Left cardiac atrium (tissue), 4 donors: Measurements from ENCODE around the gene BOLL. TPM values are rescaled to one million over a fixed set of nuclear protein-coding genes. Genes with fewer than 3 reads are reported as not detected.
A peak's percentile ranks its signal among the peaks of the same experiment; 100 is the strongest.
"Not testable (repeated sequence)": the region's sequence is repeated elsewhere in the genome, so short reads cannot be mapped to it uniquely, and the experiment has no call there.

Source experiments
- ATAC-seq, 2 donors: fragments of 200-7000 bp; cut with Tn5 transposase; one replicate each; pipeline ENCODE4 v1.9.1; 2020; ENCODE audit warnings: mild to moderate bottlenecking in 2 of 2, moderate library complexity in 2 of 2
- DNase-seq: peaks from one replicate; pipeline ENCODE4 v3.0.0-alpha.2; 2020
- intact Hi-C, 2 donors: fragments of 100-400 bp; cut with DNase I; formaldehyde crosslinking; loops; one replicate each; pipeline versions ENCODE4 v1.14.1 to v1.15.1; 2022 to 2023
- total RNA-seq, 2 donors: library from RNA; stranded (reverse); fragmentation: NEBNext Ultra II Directional; extraction: Animal tissue kit (Norgen Biotek cat#: 25700); gene quantifications; one replicate each; pipeline ENCODE4 v1.2.1, GENCODE V29; 2021
- donor health status: DM: no; HTN: yes; CAD: no.
- donor health status: DM: no; HTN: yes; CAD: no; lungs with severe emphysema.
- donor health status: DM: yes; HTN: yes; CAD: no.
- donor health status: Dilated cardiomyopathy.

BOLL gene
- total RNA-seq, 2 donors from 2014 or later: not detected

DNA sequence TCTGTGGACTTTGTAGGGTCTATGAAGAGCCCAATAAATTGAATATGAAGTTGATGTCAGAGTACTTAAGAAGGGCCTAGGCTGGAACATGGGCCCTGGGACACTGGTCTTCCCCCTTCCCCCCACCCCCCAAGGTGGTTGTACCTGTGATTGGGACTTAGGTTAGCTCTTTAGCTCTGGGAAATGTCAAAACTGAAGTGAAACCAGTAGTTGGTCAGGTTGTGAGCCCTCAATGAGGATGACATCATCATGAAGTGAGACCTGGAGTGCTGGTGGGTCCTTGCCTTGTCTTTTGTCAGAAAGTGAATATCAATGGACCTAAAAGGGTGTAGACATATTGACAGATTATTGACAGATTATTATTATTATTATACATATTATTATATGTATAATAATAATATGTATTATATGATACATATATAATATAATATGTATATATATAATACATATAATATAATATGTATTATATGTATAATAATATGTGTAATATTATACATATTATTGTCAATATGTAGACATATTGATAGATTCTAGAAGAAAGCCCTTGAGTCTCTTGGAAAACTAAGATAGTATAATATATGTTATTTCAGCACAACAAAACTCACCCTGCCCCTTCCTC lies 74.6 kb downstream of the BOLL start:
- ATAC-seq (no peak), DNase-seq (no peak)
- intact Hi-C loops: no loop called here

DNA sequence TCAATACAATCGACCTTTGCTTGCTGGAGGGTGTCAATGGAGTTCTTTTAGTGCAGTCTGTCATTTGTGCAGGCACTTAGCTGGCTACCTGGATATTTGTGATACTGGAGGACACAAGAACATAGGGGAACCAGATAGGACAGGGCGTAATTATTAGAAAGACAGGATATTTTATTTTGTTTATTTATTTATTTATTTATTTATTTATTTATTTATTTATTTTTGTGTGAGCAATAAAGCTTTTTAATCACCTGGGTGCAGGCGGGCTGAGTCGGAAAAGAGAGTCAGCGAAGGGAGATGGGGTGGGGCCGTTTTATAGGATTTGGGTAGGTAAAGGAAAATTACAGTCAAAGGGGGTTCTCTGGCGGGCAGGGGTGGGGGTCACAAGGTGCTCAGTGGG lies 76.0 kb downstream of the BOLL start:
- DNase-seq: not testable (repeated sequence)
- intact Hi-C loops: loop anchor here in 1 of 2 donors (10.0 kb wide), 1 partner anchor 66 kb away; no protein-coding TSS in a partner anchor

DNA sequence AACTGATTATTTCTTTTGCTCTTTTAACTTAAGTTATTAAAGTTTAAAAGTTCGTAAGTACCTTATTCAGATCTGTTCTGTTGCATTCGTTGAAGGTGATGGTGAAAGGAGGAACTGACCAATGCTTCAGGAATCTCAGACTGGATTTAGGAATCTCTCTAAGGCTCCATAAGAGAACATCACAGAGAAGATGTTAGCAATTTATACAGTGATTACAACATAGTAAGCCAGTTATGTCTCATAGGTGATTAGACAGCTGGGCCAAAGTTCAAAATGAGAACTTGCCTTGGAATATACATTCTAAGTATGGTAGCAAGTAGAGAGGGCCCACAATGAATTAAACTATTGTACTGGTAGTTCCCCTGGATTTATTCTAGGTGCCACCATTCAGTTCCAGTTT lies 76.8 kb downstream of the BOLL start:
- intact Hi-C loops: loop anchor here in 1 of 2 donors (10.0 kb wide), 1 partner anchor 66 kb away; no protein-coding TSS in a partner anchor
- ATAC-seq (no peak), DNase-seq (no peak)

More for the DNA sequence above, 76.0 kb downstream of the BOLL start:
- ATAC-seq: not testable (repeated sequence)

DNA sequence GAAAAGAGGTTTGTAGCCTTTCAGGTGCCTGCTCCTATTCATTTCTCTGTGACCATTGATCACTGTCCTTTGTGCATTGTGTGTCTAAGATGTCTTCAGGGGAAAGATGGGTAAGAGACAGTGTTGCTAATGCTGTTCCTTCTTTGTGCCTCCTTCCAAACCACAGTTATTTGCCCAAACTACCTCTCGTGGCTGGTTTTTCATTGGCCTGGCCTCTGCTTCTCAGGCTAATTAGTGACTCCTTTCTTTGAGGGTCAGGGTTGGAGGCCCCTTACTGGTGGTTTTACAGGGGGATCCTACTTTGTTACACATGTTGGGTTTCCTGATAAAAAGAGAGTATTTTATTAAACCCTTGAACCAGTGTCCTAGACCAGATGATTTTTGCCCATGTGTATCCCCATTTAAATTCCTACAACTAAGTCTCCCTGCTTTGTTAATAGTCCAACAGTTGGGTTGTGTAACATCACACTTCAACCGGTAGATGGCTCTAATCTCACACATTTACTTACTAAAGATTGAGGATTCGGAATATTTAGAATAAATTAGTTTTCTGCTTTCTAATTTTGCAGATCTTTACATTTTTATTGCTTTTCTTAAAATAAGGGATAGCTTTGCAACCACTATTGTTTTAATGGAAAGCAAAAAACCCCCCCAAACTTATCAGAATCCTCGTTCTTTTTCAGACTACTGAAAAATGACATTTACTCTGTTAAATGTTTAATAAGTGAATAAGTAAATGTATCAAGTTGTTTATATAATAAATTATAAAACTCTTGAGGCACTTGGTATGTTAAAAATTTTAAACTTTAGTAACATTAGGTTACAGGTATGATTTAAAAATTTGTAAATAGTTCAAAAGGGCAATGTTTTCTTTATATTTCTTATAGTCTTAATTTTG lies 77.6 kb downstream of the BOLL start:
- ATAC-seq: no peak
- intact Hi-C loops: loop anchor here in 1 of 2 donors (10.0 kb wide), 1 partner anchor 67 kb away; no protein-coding TSS in a partner anchor
- DNase-seq: no peak

DNA sequence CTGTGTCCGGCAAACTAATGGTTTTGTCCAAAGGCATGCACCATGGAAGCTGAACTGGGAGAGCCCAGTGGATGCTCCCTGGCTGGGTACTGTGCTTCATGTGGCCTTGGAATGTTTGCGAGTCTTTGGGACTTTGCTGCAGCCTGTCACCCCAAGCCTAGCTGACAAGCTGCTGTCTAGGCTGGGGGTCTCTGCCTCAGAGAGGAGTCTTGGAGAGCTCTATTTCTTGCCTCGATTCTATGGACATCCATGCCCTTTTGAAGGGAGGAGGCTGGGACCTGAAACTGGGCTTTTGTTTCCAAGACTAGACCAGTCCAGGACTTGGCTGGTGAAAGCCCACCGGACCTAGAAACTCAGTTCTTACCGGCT lies 78.3 kb downstream of the BOLL start:
- ATAC-seq: no peak
- DNase-seq: no peak
- intact Hi-C loops: loop anchor here in 1 of 2 donors (10.0 kb wide), 1 partner anchor 68 kb away; no protein-coding TSS in a partner anchor

DNA sequence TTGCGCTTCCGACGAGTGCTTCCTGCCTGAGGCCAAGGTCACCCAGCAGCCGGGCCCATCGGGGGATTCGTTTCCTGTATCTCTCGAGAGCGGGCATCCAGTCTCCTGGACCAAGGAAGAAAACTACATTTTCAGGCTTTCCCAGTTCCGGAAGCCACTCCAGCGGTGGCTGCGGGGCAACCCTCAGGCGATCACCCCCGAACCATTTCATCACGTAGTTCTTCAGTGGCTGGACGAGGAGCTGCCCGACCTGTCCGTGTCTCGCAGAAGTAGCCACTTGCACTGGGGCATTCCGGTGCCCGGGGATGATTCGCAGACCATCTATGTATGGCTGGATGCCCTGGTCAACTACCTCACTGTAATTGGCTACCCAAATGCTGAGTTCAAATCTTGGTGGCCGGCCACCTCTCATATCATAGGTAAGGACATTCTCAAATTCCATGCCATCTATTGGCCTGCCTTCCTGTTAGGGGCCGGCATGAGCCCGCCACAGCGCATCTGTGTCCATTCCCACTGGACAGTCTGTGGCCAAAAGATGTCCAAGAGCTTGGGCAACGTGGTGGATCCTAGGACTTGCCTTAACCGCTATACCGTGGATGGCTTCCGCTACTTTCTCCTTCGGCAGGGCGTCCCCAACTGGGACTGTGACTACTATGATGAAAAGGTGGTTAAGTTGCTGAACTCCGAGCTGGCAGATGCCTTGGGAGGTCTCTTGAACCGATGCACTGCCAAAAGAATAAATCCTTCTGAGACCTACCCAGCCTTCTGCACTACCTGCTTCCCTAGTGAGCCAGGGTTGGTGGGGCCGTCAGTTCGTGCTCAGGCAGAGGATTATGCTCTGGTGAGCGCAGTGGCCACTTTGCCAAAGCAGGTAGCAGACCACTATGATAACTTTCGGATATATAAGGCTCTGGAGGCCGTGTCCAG lies 78.9 kb downstream of the BOLL start:
- DNase-seq (peak; percentile 32), ATAC-seq (peak; percentile 2 to 8)
- intact Hi-C loops: loop anchor here in 1 of 2 donors (10.0 kb wide), 1 partner anchor 69 kb away; no protein-coding TSS in a partner anchor

DNA sequence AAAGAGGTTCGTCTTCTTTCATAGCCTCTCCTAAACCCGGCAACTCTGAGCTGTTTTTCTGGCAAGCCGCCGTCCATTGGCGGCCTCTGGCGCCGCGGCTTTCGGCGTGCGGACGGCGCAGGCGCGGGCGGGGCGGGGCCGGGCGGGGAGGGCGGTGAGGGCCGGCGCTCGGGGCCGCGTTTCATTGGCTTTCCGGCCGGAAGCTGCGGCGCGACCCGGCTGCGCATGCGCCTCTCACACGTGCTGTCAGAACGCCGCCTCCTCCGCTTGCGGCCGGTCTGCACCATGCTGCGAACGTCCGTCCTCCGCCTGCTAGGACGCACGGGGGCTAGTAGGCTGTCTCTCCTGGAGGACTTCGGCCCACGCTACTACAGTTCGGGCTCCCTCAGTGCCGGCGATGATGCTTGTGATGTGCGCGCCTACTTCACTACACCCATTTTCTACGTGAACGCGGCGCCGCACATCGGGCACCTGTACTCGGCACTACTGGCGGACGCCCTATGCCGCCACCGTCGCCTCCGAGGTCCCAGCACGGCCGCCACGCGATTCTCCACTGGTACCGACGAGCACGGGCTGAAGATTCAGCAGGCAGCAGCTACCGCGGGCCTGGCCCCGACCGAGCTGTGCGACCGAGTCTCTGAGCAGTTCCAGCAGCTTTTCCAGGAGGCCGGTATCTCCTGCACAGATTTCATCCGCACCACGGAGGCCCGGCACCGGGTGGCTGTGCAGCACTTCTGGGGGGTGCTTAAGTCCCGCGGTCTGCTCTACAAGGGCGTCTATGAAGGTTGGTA lies 79.8 kb downstream of the BOLL start, which contains the start of gene MARS2:
TSS of gene MARS2 (plus strand) at position 249 of the 791 bp plus-strand sequence. CDS start at position 286, 37 bp downstream.
- DNase-seq: peak; percentile 96
- peak; percentile 97 for ATAC-seq
- intact Hi-C loops: loop anchor here in 1 of 2 donors (10.0 kb wide), 1 partner anchor 69 kb away; no protein-coding TSS in a partner anchor

DNA sequence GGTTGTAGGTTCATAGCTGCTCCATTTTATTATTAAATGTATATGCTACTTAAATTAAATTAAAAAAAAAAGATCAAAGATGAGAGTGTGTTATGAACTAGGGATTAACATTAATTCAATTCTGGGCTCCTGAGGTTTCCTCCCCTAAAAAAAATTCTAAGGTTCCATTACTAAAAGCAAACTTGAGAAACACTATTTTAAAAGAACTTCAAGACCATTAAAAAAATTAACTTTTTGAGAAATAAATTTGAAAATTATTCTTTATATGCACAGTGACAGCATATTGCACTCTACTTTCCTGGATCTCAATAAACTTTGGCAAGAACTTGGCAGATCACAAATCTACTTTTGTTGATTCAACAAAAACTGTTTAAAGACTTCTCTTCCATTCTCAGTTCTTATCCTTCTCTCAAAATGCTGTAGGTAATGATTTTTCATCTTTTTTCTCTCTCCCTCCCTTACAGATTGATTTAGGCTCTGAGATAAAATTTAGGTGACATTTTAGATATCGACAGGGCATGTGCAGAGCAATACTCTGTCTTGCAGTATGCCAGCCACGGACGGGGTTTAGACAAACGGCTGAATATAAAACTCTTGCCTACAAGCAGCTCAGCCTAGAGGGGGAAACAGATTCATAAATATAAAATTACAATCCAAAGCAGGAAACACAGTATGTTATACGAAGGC lies 80.5 kb downstream of the BOLL start:
- DNase-seq (no peak), ATAC-seq (peak; percentile 35 to 38)
- intact Hi-C loops: loop anchor here in 1 of 2 donors (10.0 kb wide), 1 partner anchor 70 kb away; no protein-coding TSS in a partner anchor

DNA sequence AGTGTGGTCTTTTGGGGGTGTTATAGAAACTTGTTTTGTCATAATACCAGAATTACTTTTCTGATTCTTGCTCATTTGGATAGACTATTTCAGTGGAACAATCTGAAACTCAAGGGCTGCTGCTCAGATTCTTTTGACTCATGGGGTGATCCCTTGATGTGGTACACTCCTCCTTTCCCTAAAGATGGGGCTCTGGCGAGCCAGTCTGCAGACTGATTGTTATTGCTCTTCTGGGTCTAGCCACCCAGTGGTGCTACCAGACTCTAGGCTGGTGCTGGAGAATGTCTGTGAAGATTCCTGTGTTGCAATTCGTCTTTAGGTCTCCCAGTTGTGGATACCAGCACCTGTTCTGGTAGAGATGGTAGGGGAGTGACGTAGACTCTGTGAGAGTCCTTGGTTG lies 84.2 kb downstream of the BOLL start:
- no peak for ATAC-seq
- intact Hi-C loops: loop anchor here in 1 of 2 donors (10.0 kb wide), 1 partner anchor 74 kb away; no protein-coding TSS in a partner anchor
- no peak for DNase-seq

DNA sequence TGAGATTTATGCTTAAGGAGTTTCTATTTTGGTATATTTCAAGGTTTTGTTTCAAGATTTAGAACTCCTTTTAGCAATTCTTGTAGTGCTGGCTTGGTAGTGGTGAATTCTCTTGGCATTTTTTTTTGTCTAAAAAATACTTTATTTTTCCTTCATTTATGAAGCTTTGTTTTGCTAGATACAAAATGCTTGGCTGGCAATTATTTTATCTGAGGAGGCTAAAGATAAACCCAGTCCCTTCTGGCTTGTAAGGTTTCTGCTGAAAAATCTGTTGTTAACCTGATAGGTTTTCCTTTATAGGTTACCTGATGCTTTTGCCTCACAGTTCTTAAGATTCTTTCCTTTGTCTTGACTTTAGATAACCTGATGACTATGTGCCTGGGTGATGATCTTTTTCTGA lies 85.4 kb downstream of the BOLL start:
- intact Hi-C loops: loop anchor here in 1 of 2 donors (10.0 kb wide), 1 partner anchor 75 kb away; no protein-coding TSS in a partner anchor
- ATAC-seq: not testable (repeated sequence)

DNA sequence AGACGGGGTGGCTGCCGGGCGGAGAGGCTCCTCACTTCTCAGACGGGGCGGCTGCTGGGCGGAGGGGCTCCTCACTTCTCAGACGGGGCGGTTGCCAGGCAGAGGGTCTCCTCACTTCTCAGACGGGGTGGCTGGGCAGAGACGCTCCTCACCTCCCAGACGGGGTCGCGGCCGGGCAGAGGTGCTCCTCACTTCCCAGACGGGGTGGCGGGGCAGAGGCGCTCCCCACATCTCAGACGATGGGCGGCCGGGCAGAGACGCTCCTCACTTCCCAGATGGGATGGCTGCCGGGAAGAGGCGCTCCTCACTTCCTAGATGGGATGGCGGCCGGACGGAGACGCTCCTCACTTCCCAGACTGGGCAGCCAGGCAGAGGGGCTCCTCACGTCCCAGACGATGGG lies 88.5 kb downstream of the BOLL start:
- intact Hi-C loops, ATAC-seq: not testable (repeated sequence)

More for the DNA sequence above, 85.4 kb downstream of the BOLL start:
- not testable (repeated sequence) for DNase-seq

DNA sequence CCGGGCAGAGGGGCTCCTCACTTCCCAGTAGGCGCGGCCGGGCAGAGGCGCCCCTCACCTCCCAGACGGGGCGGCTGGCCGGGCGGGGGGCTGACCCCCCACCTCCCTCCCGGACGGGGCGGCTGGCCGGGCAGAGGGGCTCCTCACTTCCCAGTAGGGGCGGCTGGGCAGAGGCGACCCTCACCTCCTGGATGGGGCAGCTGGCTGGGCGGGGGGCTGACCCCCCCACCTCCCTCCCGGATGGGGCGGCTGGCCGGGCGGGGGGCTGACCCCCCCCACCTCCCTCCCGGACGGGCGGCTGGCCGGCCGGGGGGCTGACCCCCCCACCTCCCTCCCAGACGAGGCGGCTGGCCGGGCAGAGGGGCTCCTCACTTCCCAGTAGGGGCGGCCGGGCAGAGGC lies 89.1 kb downstream of the BOLL start:
- DNase-seq, ATAC-seq, intact Hi-C loops: not testable (repeated sequence)

More for the DNA sequence above, 88.5 kb downstream of the BOLL start:
- DNase-seq: not testable (repeated sequence)

DNA sequence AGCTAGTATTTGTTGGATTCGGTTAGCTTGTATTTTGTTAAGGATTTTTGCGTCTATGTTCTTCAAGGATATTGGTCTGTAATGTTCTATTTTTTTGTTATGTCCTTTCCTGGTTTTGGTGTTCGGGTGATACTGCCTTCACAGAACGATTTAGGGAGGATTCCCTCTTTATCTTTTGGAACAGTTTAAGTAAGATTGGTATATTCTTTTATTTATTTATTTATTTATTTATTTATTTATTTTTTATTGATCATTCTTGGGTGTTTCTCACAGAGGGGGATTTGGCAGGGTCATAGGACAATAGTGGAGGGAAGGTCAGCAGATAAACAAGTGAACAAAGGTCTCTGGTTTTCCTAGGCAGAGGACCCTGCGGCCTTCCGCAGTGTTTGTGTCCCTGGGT lies 89.9 kb downstream of the BOLL start:
- DNase-seq, intact Hi-C loops, ATAC-seq: not testable (repeated sequence)

DNA sequence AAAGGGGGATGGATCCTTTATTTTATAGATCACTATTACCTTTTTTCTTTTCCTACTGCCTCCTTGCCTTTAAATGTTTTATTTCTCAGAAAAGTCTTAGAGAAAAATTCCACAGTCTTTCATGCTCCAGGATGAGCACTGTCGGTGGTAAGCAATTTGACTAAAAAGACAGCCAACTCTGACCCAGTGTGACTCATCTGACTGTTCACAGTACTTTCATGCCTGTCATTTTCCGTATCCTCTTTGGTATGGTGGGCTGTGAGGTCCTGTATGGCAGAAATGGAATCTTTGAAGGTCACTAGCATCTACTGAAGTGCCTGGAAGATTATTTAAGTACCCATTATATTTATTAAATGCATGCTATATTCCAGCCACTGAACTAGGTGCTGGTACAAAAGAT lies 107.6 kb downstream of the BOLL start:
- ATAC-seq: no peak
- intact Hi-C loops: no loop called here
- no peak for DNase-seq

DNA sequence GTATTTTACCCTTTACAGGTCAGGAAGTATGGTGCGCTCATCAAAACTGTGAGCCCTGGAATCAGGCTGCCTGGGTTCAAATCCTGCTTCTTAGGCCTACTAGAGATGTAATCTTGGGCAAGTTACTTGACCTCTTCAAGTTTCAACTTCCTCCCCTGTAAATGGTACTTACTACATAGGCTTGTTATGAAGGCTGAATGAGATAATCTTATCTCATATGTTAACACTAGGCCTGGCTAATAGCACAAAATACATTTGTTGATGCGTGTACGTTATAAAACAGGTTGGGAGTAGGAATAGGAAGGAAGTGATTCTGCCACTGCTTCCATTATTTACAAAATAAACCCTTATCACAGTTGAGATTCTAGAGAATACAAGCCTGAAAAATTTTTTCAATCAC lies 108.1 kb downstream of the BOLL start:
- no peak for ATAC-seq
- intact Hi-C loops: no loop called here
- DNase-seq: no peak
